OCI-LY1 (cell line): Measurements from ENCODE around the gene GFOD2.

ENCODE experiments used
- H2AFZ ChIP-seq: fragments of 200-600 bp; sonication (generic), shearing (Covaris generic); 2 replicates; pipeline ENCODE4 v1.6.0; 2014; ENCODE audit warnings: antibody characterized with exemption, mild to moderate bottlenecking, low read length
- H3F3A ChIP-seq: fragments of 200-600 bp; sonication (generic), shearing (Covaris generic); 2 replicates; pipeline ENCODE4 v1.6.0; 2014; ENCODE audit warnings: mild to moderate bottlenecking, antibody characterized with exemption, low read length, moderate library complexity; ENCODE audit not compliant: insufficient read depth
- H3K27ac ChIP-seq: fragments of 200-600 bp; sonication (generic); 2 replicates; pipeline ENCODE4 v1.5.1; 2014; ENCODE audit warnings: low read length, mixed run types, mild to moderate bottlenecking, low read depth; ENCODE audit not compliant: poor library complexity, severe bottlenecking
- H3K27me3 ChIP-seq: fragments of 200-600 bp; sonication (generic); 2 replicates; pipeline ENCODE4 v1.6.0; 2014; ENCODE audit warnings: antibody characterized with exemption, mild to moderate bottlenecking, low read length, moderate library complexity; ENCODE audit not compliant: insufficient read depth
- H3K36me3 ChIP-seq: fragments of 200-600 bp; sonication (generic); 2 replicates; pipeline ENCODE4 v1.6.1; 2014; ENCODE audit warnings: mild to moderate bottlenecking, antibody characterized with exemption, low read length, moderate library complexity, mixed read lengths; ENCODE audit not compliant: insufficient read depth
- H3K4me1 ChIP-seq: fragments of 200-600 bp; sonication (generic); 2 replicates; pipeline ENCODE4 v1.5.1; 2014; ENCODE audit warnings: mild to moderate bottlenecking, low read length, moderate library complexity; ENCODE audit not compliant: insufficient read depth, severe bottlenecking
- H3K4me2 ChIP-seq: fragments of 200-600 bp; sonication (generic), shearing (Covaris generic); 2 replicates; pipeline ENCODE4 v1.6.1; 2014; ENCODE audit warnings: low read length
- H3K4me3 ChIP-seq: fragments of 200-600 bp; sonication (generic); 2 replicates; pipeline ENCODE4 v1.5.1; 2014; ENCODE audit warnings: low read length, low read depth, mild to moderate bottlenecking, mixed read lengths; ENCODE audit not compliant: poor library complexity, severe bottlenecking
- H3K79me2 ChIP-seq: fragments of 200-600 bp; shearing (Covaris generic); 2 replicates; pipeline ENCODE4 v1.6.1; 2016; ENCODE audit warnings: mixed run types, low read length, mixed read lengths; ENCODE audit not compliant: insufficient read depth
- H3K9ac ChIP-seq: fragments of 200-600 bp; sonication (generic), shearing (Covaris generic); 2 replicates; pipeline ENCODE4 v1.6.1; 2014; ENCODE audit warnings: mild to moderate bottlenecking, low read length, mixed read lengths
- H3K9me2 ChIP-seq: fragments of 200-600 bp; sonication (generic), shearing (Covaris generic); 2 replicates; pipeline ENCODE4 v1.6.1; 2014; ENCODE audit warnings: low read depth, mild to moderate bottlenecking, low read length, mixed read lengths
- H3K9me3 ChIP-seq: fragments of 200-600 bp; shearing (Covaris generic); 2 replicates; pipeline ENCODE4 v1.6.1; 2014; ENCODE audit warnings: low read length, mixed read lengths
- H4K20me1 ChIP-seq: fragments of 200-600 bp; sonication (generic), shearing (Covaris generic); 2 replicates; pipeline ENCODE4 v1.6.0; 2016; ENCODE audit warnings: mild to moderate bottlenecking, low read length; ENCODE audit not compliant: insufficient read depth
- CTCF ChIP-seq: fragments of 200-600 bp; sonication (generic), shearing (Covaris generic); IDR thresholded peaks from 2 replicates; pipeline ENCODE4 v1.5.1; 2017; ENCODE audit warnings: mild to moderate bottlenecking, antibody characterized with exemption, low read length, moderate library complexity, mixed read lengths
- EZH2 ChIP-seq: fragments of 200-600 bp; sonication (generic), shearing (Covaris generic); IDR thresholded peaks from 2 replicates; pipeline ENCODE4 v1.8.0; 2017; ENCODE audit warnings: borderline replicate concordance, mixed run types, mild to moderate bottlenecking, antibody characterized with exemption, low read length, moderate library complexity, mixed read lengths

Gene GFOD2

GRCh38 chr16:67651847-67652246 lies 67.3 kb downstream of the GFOD2 start:
- Histone ChIP-seq H4K20me1 (no peaks in the 10 kb centered on the region), H3K36me3 (peaks cover 80% of the 10 kb centered on the region)

GRCh38 chr16:67651039-67651438 lies 68.1 kb downstream of the GFOD2 start:
- no peaks in the 10 kb centered on the region for H3K79me2 ChIP-seq
- no peak overlapping the region for H3K27ac ChIP-seq

More at GRCh38 chr16:67651847-67652246, 67.3 kb downstream of the GFOD2 start:
- H3K27me3 ChIP-seq, result no peaks in the 10 kb centered on the region
- no peak for TF ChIP-seq EZH2
- TF ChIP-seq CTCF, result no peak
- H2AFZ ChIP-seq, result no peak overlapping the region
- no peaks in the 10 kb centered on the region for H3K9me3 ChIP-seq
- no peaks in the 10 kb centered on the region for H3F3A ChIP-seq
- H3K27ac ChIP-seq, result no peak overlapping the region
- H3K9ac ChIP-seq, result no peak overlapping the region
- H3K9me2 ChIP-seq, result no peaks in the 10 kb centered on the region
- H3K79me2 ChIP-seq, result no peaks in the 10 kb centered on the region
- H3K4me1 ChIP-seq, result peaks cover 3% of the 10 kb centered on the region
- H3K4me2 ChIP-seq, result no peak overlapping the region
- no peak overlapping the region for H3K4me3 ChIP-seq

GRCh38 chr16:67650023-67650422 lies 69.1 kb downstream of the GFOD2 start:
- H3K4me2 ChIP-seq, result no peak overlapping the region
- no peak overlapping the region for H2AFZ ChIP-seq
- no peaks in the 10 kb centered on the region for H3K9me3 ChIP-seq
- no peaks in the 10 kb centered on the region for H3F3A ChIP-seq
- no peaks in the 10 kb centered on the region for H3K79me2 ChIP-seq
- H3K4me3 ChIP-seq, result no peak overlapping the region
- no peak overlapping the region for H3K27ac ChIP-seq
- TF ChIP-seq EZH2 (no peak), CTCF (no peak)
- peaks cover 73% of the 10 kb centered on the region for H3K36me3 ChIP-seq
- H3K27me3 ChIP-seq, result no peaks in the 10 kb centered on the region
- no peaks in the 10 kb centered on the region for H3K9me2 ChIP-seq
- no peak overlapping the region for H3K9ac ChIP-seq
- no peaks in the 10 kb centered on the region for H4K20me1 ChIP-seq
- peaks cover 19% of the 10 kb centered on the region for H3K4me1 ChIP-seq

More at GRCh38 chr16:67651039-67651438, 68.1 kb downstream of the GFOD2 start:
- Histone ChIP-seq H3K27me3 (no peaks in the 10 kb centered on the region), H3K4me3 (no peak overlapping the region), H3K4me1 (peaks cover 10% of the 10 kb centered on the region), H3K9me2 (no peaks in the 10 kb centered on the region), H3K9me3 (no peaks in the 10 kb centered on the region), H4K20me1 (no peaks in the 10 kb centered on the region), H3K9ac (no peak overlapping the region), H3K36me3 (peaks cover 80% of the 10 kb centered on the region), H3F3A (no peaks in the 10 kb centered on the region), H2AFZ (no peak overlapping the region), H3K4me2 (no peak overlapping the region)
- TF ChIP-seq EZH2, result no peak

GRCh38 chr16:67649494-67649931 lies 69.6 kb downstream of the GFOD2 start:
- Histone ChIP-seq H3K27ac (no peak overlapping the region), H3K27me3 (no peaks in the 10 kb centered on the region), H3K9ac (no peak overlapping the region), H4K20me1 (no peaks in the 10 kb centered on the region), H3K36me3 (peaks cover 69% of the 10 kb centered on the region), H3K4me1 (peaks cover 21% of the 10 kb centered on the region), H3K4me3 (no peak overlapping the region), H3K9me3 (no peaks in the 10 kb centered on the region), H3F3A (no peaks in the 10 kb centered on the region), H3K79me2 (no peaks in the 10 kb centered on the region), H3K9me2 (no peaks in the 10 kb centered on the region), H2AFZ (no peak overlapping the region), H3K4me2 (no peak overlapping the region)
- no peak for TF ChIP-seq EZH2
- no peak for TF ChIP-seq CTCF
